Glomerular visceral epithelial cell (primary cell): Measurements from ENCODE around the gene DUSP2.
A peak's percentile ranks its signal among the peaks of the same experiment; 100 is the strongest.

Experiments used
- DNase-seq: peaks from one replicate; pipeline ENCODE4 v3.0.0-alpha.2; 2016; ENCODE audit errors: extremely low spot score

DUSP2 gene

DNA sequence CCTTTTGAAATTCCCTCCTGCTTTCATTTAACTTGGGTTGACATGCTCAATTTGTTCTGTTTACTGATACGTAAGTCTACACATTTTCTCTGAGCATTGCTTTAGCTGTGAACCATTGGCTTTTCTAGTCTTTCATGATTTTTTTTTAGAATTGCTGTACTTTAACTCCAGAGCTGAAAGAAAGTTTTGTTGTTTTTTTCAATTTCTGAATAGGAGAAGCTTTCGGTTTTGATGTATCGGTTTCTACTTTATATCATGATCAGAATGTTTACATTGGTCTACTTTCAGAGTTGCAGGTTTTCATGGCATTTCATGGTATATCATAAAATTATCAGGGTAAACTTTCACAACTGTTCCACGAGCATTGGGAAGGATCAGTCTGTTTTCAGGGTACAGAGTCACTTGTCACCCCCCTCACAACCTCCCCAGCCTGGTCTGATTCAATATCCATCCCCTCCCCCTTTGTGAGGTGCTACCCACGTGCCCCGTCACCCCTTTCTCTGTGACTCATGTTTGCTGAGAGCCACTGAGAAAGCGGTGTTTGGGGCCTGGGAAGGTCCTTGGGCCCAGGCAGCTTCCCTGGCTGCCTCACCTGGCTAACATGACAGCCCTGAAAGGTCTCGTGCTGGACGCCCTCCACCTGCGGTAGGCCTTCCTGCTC is 14.0 kb downstream of the DUSP2 start:
- DNase-seq = no peak

- DNase-seq = no peak
Measured at GRCh38 chr2:96130483-96130882, 14.8 kb downstream of the DUSP2 start.

GRCh38 chr2:96129528-96130120 is 15.6 kb downstream of the DUSP2 start:
- DNase-seq = no peak

- DNase-seq = no peak
Measured at GRCh38 chr2:96128456-96128855, 16.8 kb downstream of the DUSP2 start.

DNA sequence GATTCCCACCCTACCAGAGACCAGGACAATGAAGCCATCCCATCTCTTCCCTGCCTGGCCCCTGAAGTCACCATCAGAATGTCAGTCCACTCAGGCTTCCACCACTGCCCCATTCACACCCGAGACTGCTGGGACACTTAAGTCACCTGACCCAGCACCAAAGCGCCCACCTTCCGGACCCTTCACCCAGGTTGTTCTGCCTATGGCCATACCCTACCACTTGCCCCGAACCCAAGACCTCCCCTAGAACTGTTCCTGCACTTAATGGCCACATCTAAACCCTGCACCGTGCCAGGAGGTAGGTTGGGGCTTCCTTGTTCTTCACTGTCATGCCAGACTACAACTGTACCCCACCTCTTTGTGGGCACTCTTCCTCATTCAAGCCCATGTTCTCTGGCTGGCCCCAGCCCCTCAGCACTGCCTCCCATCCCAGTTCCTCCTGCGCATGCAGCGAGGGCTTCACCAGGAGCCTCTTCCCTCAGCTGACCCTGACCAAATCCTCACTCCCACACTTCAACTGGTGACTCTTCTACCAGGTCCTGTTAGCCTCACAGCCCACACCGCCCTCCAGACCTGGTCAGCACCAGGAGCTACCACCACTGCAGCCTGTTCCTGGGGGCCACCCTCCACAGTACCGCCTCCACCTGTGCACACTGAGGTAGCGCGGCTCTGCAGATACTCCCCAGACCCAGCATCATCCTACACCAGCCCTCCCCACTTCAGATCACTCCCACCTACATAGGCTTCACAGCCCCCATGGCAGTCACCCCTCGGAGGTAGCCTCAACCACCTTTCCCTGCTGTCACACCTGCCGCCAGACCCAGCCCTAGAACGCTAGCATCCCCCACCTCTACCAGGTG is 20.6 kb downstream of the DUSP2 start:
- no peak for DNase-seq

- no peak for DNase-seq
Measured at GRCh38 chr2:96123936-96124335, 21.3 kb downstream of the DUSP2 start.

GRCh38 chr2:96123290-96123689 is 21.9 kb downstream of the DUSP2 start:
- no peak for DNase-seq

GRCh38 chr2:96122391-96122790 is 22.8 kb downstream of the DUSP2 start:
- DNase-seq = no peak

- DNase-seq = no peak
Measured at GRCh38 chr2:96121414-96121813, 23.8 kb downstream of the DUSP2 start.

DNA sequence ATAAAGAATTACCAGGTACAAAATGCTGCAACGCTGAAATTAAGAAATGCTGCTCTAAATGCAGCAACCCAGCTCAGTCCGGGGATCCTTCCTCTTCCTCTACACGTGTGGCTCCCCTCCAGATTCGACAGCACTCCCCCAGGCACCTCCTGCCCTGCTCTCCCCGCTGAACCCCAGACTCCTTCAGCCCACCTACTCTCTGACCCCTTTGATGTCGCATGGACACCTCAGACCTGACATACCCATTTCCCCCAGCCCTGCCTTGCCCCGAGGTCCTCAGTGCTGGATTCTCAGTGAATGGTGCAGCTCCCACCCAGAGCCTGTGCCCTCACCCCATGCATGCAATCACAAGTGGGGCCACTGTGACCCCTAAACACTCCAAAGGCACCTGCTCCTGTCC is 24.2 kb downstream of the DUSP2 start:
- DNase-seq = no peak

- no peak for DNase-seq
Measured at GRCh38 chr2:96120091-96120720, 25.0 kb downstream of the DUSP2 start.

- DNase-seq = no peak
Measured at GRCh38 chr2:96119389-96119751, 25.9 kb downstream of the DUSP2 start.

GRCh38 chr2:96118698-96119388 is 26.4 kb downstream of the DUSP2 start:
- no peak for DNase-seq

DNA sequence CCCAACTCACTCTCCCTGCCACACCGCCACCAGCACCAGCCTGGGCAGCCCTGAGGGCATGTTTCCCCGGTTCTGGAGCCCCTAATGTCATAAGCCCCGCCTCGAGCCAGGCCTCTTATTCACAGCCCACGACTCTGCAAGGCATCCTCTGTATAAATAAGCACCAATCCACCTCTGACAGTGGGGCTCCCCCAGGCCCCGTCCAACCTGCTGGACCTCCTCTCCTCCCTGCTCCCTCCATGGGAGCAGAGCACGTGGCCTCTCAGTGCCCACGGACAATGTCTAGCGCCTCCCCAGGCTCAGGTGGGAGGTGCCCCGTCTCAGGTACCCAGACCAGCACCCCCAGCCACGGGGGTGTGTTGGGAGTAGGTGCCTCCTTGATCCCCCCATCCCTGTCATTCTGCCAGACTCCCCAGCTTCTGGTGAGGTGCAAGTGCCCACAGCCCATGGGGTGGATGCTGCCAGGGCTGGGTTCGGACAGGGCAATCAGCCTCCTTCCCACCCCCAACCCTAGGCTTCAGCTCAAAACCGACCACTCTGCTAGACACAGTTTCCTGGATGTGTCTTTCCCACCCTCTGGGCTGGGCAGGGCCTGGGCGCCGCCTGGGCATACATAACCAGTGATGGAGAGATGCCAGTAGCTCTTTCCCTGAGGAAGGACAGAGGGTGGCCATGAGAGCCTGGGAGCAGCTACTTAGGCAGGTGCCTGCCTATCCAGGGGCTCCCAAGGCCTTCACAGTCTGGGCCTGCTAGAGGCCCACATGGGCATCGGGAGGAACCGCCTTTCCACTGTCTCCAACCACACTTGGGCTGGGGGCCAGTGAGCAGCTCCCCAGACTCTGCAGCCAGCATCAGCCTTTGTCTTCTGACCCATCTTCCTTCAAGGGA is 27.3 kb downstream of the DUSP2 start:
- no peak for DNase-seq

DNA sequence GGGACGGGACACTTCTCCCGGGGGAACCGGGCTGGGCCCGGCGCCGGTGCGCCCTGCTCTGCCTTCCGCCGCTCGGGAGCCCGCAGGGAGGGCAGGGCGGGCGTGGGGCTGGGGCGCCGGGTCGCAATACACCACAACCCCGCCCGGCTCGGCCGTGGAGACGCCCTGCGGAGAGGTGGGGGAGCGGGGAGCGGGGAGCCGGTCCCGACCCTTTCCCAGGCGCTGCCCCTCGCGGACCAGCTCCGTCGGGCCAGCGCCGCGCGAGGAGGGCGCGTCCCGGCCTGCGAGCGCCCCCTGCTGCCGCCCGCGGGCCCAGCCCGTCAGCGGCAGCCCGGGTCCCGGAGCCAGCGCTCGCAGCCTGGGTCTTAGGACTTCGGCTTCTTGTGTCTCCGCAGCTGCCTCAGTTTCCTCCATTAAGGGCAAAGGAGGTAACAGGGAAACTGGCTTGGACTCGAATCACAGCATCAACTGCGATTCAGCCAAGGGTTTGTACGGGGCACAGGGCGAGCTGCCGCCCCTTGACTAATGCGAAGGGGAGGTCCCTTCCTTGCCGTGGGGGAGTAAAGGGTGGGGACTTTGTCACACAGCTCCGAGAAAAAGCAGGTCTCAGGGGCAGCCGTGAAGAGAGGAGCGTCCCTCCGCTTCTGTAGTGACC is 28.2 kb downstream of the DUSP2 start:
- peak; percentile 62 for DNase-seq

DNA sequence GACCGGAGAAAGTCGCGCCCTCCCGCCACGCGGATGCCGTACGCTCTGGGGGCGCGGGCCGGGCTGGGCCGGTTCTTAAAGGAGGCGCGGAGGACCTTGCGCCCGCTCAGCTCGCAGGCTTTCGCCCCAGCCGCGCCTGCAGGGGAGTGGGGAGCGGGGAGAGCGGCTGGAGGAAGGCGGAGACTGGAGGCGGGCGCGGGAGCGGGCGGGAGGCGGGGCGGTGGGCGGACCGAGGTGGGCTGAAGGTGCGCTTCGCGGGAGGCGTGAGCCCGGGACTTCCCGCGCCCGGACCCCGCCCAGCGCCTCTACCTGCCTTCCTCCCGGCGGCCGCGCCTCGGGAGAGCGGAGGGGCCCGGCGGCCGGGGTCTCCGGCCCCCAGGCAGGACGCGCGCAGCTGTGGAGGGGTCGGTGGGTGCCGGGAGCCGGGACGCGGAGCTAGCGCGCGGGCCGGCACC is 28.8 kb downstream of the DUSP2 start, which contains the start of gene ADRA2B:
TSS of gene ADRA2B (minus strand) at position 148 of the 455 bp plus-strand sequence. CDS start 422 bp downstream, outside the sequence.
- peak; percentile 50 for DNase-seq

DNA sequence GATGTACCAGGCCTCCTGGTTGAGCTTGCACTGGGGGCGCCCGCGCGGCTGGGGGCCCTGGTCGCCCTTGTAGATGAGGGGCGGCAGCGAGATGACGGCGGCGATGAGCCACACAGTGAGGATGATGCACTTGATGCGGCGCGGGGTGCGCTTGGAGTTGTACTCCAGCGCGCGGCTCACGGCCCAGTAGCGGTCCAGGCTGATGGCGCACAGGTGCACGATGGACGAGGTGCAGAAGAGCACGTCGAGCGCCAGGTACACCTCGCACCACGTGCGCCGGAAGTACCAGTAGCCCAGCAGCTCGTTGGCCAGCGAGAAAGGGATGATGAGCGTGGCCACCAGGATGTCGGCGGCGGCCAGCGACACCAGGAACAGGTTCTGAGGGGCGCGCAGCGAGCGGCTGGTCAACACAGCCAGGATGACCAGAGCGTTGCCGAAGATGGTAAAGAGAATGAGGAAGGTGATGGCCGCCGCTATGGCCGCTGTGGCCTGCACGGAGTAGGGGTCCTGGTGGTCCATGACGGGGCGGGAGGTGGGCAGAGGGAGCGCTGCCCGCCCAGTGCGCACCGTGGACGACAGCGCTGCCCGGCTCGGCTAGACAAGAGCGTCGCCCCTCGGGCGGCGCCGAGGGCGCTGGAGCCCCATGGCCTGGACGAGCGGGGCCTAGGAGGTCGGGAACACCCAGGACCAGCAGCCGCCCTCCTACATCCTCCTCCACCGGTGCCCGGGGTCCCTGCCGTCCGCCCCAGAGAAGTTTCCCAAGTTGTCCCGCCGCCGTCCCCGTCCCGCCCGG is 29.4 kb downstream of the DUSP2 start:
- DNase-seq = no peak

GRCh38 chr2:96114903-96115581 is 30.2 kb downstream of the DUSP2 start:
- no peak for DNase-seq

DNA sequence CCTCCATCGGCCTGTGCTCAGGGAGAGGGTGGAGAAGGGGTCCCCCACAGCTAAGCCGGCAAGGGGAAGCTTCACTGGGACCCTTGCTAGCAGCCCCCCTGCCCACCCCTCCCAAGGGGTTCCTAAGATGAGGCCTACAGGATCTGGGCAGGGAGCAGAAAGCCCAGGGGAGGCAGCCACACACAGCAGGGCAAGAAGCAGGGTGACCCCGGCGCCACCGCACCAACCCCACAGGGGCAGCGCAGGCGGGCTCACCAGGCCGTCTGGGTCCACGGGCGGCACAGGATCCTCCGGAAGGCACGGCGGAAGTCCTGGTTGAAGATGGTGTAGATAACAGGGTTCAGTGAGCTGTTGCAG is 30.7 kb downstream of the DUSP2 start:
- DNase-seq = no peak
